GM21528 (cell line): ENCODE measurements around the gene ELOF1.
"Not testable (repeated sequence)": the region's sequence is repeated elsewhere in the genome, so short reads cannot be mapped to it uniquely, and the experiment has no call there.

Experiments used
- ATAC-seq: cut with Tn5 transposase; IDR thresholded peaks from one replicate; pipeline ENCODE4 v1.9.1; 2021; ENCODE audit warnings: mild to moderate bottlenecking, moderate library complexity; ENCODE audit not compliant: unreplicated experiment, low FRiP score

The ELOF1 gene

GRCh38 chr19:11573354-11573753, 14.3 kb upstream of the ELOF1 start:
- not testable (repeated sequence) for ATAC-seq

- ATAC-seq = no peak
These were observed 11.0 kb upstream of the ELOF1 start for GRCh38 chr19:11570039-11570462.

GRCh38 chr19:11566164-11566563, 7.1 kb upstream of the ELOF1 start:
- no peak for ATAC-seq

DNA sequence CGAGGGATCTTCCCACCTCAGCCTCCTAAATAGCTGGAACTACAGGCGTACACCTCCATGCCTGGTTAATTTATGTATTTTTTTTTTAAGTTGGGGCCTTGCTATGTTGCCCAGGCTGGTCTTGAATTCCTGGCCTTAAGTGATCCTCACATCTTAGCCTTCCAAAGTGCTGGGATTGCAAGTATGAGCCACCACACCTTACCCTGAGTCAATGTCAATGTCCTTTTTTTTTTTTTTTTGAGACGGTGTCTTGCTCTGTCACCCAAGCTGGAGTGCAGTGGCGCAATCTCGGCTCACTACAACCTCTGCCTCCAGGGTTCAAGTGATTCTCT, 6.6 kb upstream of the ELOF1 start:
- not testable (repeated sequence) for ATAC-seq

DNA sequence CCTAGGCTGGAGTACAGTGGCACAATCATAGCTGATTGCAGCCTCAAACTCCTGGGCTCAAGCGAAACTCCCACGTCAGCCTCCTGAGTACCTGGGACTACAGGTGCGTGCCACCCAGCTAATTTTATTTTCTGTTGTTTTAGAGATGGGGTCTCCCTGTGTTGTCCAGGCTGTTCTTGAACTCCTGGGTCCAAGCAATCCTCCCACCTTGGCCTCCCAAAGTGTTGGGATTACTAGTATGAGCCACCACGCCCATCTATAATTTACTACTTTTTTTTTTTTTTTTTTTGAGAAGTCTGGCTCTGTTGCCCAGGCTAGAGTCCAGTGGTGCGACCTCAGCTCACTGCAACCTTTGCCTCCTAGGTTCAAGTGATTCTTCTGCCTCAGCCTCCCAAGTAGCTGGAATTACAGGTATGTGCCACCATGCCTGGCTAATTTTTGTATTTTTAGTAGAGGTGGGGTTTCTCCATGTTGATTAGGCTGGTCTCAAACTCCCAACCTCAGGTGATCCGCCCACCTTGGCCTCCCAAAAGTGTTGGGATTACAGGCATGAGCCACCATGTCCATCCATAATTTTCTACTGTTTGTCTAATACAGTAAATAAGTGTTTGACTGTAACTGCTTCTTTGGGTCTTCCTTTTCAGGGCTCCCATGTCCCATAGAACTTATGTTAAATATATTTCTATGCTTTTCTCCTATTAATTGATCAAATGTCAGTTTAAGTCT, 5.2 kb upstream of the ELOF1 start:
- ATAC-seq = not testable (repeated sequence)

- ATAC-seq = no peak
These were observed 4.5 kb upstream of the ELOF1 start for GRCh38 chr19:11563532-11563931.

DNA sequence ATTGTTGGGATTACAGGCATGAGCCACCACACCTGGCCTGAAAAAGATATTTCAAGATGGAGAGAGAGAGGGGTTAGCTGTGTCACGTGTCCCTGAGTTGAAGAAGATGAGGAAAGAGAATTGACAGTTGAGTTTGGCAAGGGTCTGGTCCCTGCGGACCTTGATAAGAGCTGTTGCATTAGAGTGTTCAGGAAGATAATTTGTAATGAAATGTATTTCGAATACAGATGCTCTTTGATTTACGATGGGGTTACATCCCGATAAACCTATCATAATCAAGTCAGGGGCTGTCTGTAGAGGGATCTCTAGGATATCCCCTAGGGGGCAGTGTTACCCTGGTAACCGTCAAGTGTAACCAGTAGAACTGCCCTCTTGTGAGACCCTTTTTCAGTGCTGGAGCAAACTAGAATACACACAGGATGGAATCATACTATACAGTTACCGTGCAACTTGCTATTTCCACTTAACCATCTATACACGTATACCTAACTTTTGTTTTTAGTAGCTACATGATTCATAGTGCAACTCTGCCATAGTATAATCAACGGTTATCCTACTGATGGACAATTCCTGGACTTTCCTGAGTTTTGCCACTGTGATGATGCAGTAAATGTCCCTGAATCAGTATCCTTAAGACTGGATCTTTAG, 1.5 kb upstream of the ELOF1 start:
- no peak for ATAC-seq

GRCh38 chr19:11556634-11557420, 2.2 kb downstream of the ELOF1 start:
- no peak for ATAC-seq

DNA sequence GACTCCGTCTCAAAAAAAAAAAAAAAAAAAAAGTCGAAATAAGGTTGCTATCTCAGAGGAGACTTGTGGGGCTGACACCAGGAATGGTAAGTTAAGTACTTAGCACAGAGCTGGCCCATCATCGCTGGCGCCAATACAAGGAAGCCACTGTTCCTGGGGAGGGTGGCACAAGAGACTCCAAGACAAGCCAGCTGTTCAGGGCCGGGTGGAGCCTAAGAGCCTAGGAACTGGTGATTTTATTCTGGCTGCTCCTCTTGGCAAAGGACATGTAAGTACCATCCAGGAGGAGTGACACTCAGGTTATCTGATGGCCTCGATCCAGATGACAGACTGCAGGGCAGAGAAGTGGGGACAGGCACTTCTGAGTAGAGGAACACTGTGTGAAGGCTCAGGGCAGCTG, 3.8 kb downstream of the ELOF1 start:
- no peak for ATAC-seq

DNA sequence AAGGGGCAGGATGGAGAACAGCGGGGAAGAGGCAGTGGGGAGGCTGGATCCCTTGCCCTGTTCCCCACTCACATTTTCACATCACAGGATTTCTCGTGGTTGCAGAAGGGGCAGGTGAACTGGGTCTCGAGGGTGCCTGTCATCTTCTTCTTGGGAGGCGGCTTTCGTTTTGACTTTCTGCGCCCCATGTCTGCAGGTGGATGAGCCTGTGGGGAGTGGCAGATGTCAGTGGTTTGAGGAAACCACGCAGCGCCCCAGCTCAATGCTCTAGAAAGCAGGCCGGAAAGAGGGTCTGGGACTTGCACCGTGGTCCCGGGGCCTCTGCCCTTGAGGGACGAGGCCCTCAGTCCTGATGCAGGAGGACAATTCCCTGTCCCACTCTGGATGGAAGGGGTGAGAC, 4.9 kb downstream of the ELOF1 start:
- ATAC-seq = no peak

GRCh38 chr19:11552666-11553372, 6.2 kb downstream of the ELOF1 start:
- no peak for ATAC-seq

DNA sequence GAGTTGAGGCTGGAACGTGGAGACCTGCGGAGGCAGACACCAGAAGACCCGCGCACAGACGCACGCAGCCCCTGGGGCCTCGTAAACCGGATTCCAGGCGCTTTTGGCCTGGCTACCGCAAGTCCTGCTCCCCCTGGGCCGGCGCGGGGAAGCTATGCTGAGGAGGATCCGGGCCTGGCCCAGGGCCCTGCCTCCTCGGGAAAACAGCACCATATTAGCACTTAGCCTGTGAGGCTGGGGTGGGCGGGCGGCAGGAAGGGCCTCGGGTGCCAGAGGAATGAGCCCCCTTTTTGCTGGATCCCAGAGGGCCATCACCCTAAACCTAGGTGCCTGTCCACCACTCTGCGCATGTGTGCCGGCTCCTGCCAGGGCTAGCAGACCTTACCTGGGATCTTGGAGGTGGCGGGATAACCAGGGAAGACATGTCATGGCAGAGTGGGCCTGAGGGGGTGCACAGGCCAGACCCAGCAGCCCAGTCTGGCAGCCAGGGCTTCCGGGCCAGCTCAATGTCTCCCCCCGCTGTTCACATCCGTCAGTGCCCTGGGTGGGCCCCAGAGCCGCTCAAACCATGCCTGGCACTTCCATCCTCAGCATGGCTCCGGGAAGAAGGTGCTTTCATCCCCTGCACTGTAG, 7.3 kb downstream of the ELOF1 start:
- ATAC-seq = no peak

DNA sequence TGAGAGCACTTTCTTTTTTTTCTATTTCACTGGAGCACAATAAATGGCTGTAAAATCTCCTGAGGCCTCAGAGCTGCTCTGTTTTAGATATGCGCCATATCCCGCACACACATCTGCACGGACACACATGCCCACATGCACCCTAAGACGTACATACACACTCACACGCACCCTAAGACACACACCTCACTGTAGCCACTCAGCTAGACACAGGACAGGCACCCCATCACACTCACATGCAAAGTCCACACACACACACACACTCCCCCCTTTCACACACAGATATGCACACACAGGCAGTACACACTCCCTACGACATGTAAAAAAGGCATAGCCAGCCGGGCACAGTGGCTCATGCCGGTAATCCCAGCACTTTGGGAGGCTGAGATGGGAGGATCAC, 8.8 kb downstream of the ELOF1 start:
- no peak for ATAC-seq

DNA sequence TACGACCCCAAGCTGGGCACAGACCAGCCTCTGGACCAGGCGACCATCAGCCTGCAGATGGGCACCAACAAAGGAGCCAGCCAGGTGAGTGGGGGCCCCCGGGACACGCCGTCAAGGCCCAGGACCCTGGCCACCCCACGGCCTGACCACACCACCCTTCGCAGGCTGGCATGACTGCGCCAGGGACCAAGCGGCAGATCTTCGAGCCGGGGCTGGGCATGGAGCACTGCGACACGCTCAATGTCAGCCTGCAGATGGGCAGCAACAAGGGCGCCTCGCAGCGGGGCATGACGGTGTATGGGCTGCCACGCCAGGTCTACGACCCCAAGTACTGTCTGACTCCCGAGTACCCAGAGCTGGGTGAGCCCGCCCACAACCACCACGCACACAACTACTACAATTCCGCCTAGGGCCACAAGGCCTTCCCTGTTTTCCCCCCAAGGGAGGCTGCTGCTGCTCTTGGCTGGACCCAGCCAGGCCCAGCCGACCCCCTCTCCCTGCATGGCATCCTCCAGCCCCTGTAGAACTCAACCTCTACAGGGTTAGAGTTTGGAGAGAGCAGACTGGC, 9.6 kb downstream of the ELOF1 start:
- no peak for ATAC-seq

DNA sequence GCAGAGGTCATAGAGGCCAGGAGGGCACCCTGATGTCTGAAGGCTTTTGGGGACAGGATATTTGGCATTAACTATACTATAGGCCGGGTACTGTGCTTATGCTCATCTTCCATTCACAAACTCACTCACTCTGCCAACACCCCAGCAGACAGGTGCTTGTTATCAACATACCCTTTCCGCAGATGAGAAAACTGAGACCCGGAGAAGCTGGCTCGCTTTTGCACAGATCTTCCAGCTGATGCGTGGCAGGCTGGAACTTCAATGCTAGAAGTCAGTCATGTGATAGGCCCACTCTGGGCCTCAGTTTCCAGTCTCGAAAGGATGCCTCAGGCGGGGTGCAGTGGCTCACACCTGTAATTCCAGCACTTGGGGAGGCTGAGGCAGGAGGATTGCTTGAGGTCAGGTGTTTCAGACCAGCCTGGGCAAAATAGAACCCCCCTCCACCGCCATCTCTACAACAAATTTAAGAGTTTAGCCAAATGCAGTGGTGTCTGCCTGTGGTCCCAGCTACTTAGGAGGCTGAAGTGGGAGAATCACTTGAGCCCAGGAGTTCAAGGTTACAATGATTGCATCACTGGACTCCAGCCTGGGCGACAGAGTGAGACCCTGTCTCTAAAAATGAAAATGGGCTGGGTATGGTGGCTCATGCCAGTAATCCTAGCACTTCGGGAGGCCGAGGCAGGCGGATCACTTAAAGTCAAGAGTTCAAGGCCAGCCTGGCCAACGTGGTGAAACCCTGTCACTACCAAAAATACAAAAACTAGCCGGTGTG, 10.9 kb downstream of the ELOF1 start:
- no peak for ATAC-seq

- no peak for ATAC-seq
These were observed 17.8 kb downstream of the ELOF1 start for GRCh38 chr19:11541238-11541637.

GRCh38 chr19:11540645-11541044, 18.4 kb downstream of the ELOF1 start:
- ATAC-seq = no peak

DNA sequence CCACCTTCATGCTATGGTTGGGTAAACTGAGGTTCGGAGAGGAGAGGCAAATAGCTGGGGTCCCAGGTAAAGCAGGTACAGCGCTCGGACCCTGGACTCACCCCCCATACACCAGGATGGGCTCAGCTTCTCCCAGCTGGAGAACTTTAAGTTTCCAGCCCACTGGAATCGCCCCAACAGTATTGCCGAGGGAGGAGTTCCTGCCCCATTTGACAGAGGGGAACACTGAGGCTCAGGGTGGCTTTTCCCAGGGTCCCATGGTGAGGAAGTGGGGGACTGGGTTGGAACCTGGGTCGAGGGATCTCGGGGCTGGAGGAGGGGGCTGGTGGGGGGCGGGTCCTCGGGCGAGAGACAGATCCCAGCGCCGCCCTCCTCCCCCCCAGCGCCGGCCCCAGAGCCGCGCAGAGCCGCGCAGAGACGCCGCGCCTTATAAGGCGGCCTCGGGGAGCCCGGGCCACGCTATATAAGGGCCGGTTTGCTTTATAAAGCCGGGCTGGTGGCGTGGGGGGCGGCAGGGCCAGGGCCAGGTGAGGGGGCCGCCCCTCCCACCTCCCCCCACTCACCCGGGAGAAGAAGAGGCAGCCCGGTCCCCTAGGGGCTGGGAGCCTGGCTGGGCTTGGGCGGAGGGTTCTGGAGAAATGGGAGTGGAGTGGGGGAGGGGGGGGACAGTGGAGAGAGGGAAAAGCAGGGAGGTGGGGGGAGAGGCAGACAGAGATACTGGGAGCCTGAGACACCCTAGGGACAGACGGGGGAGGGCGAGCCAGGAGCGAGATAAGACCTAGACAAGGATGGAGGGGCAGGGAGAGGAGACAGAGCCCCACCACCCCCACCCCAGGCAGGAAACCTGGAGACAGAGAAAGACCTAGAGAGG, 19.3 kb downstream of the ELOF1 start:
- ATAC-seq = no peak
